GM21786 (cell line): ENCODE results near the gene STK36.

ENCODE experiments used
- ATAC-seq: cut with Tn5 transposase; IDR thresholded peaks from one replicate; pipeline ENCODE4 v1.9.1; 2021; ENCODE audit not compliant: unreplicated experiment

The STK36 gene

DNA sequence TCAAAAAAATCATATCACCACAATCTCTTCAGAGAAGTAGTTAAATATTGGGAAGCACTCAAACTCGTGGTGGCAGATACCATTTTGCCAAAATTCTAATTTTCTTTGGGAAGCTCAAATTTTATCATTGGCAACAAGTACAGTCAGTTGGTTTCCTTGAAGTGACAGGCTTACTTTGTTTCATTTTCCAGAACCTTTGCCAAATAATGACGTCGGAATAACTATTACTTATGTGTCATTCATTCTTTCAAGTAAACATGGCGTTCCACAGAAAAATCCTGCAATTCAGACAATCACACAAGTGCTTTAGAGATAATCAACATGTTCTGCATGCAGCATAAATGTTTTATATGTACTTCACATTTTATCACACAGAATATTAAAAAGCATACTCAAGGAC lies 44.2 kb downstream of the STK36 start:
- no peak for ATAC-seq

DNA sequence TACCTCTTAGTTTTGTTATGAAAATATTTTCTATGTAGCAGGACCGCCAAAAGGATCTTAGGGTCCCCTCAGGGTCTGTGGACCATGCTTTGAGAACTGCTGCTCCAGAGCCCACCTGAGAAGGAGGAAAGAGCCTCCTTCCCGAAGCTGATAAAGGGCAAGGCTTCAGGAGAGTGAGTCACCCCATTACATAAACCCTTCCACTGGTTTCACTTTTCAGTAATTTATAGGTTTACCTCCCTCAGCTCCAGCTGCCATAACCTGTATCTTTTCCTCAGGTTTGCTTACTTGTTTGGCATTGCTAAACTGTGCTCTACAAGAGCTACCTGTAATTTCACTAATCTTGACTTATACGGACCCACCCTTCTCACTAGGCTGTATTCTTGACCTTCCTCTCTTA lies 45.4 kb downstream of the STK36 start:
- ATAC-seq = no peak

DNA sequence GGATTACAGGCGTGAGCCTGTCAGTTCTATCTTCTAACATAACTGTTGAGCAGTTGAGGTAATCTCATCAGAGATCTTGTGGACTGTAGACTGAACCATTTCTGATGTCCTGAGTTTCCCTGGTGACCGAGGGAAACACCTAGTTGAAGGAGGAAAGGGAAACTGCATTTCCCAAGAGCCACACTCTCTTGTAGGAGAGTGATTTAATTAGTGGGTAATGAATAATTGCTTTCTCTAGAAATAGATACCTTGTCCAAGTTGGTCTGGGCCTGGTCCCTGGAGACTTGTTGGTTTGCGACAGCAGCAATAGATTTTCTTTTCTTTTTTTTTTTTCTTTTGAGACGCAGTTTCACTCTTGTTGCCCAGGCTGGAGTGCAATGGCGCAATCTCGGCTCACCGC lies 46.2 kb downstream of the STK36 start:
- ATAC-seq = no peak

DNA sequence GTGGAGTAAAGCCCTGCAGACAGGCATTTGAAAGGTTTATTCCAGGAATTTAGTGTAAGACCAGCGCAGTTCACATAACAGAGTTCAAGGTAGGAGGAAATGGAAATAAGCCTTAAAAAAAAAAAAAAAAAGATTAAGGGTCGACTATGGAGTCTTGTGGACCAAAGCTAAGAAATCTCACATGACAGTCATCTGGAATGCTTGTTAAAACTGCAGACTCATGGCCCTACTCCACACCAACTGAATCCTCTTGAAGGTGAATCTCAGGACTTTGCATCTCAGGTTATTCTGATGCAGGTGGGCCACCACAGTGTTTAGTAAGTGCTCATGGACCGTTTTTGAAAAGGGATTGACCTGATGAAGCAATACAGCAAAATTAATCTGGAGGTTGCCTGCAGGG lies 47.6 kb downstream of the STK36 start:
- no peak for ATAC-seq

DNA sequence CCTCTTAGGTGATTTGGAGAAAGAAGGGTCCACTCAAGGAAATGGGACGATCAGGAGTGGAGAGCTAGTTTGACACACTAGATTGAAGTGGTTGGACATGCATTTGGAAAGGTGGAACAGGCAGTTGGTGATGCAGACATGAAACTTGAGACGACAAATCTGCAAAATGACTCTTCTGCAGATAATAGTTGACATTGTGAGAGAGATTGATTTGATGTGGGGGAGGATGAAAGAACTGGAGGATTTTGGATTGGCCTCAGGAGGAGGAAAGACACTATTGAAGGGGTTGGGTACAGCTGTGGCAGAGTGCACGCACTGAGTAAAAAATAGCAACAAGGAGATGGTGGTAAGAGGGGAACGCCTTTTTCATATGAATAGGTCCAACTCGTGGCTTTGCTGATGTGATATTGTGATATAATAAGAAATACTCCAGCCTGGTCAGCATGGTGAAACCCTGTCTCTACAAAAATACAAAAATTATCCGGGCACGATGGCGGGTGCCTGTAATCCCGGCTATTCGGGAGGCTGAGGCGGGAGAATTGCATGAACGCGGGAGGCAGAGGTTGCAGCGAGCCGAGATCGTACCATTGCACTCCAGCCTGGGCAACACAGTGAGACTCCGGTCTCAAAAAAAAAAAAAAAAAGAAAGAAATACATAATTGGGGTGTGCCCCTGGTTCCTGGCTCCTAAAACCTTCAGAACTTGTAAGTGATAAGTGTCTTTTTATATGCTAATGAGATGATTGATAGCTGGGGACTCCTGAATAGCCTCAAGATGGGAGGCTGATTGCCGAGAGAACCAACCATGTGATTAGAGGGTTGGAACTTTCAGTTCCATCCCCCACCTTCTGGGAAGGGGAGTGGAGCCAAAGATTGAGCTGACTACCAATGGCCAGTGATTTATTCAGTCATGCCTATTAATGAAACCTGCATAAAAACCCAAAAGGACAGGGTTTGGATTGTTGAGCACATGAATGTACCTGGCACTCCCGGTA lies 48.5 kb downstream of the STK36 start:
- no peak for ATAC-seq

DNA sequence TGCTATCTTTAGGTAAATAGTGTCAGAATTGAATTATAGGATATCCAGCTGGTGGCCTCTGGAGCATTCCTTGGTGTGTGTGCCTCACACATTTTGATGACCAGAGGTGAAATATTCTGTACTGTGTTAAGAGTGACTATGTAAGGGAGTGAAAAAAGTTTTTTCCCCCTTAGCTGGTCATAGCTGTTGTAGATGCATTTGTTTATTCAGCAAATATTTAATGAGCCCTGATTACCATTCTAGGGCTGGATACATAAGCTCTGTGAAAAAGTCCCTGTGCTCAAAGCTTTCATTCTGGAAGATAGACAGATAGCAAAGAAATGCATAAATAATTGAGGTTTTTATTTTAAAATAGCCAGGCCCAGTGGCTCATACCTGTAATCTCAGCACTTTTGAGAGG lies 49.6 kb downstream of the STK36 start:
- no peak for ATAC-seq

DNA sequence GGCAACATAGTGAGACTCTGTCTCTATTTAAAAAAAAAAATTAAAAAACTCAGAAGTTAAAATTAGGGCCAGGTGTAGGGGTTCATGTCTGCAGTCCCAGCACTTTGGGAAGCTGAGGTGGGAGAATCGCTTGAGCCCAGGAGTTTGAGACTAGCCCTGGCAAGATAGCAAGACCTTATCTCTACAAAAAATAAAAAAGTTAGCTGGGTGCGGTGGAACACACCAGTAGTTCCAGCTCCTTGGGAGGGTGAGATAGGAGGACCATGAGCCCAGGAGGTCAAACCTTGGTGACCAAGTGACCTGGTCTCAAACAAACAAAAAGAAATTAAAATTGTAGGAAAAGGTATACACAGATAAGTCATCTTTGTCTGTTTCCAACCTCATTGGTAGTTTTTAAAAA lies 50.0 kb downstream of the STK36 start:
- ATAC-seq = no peak

DNA sequence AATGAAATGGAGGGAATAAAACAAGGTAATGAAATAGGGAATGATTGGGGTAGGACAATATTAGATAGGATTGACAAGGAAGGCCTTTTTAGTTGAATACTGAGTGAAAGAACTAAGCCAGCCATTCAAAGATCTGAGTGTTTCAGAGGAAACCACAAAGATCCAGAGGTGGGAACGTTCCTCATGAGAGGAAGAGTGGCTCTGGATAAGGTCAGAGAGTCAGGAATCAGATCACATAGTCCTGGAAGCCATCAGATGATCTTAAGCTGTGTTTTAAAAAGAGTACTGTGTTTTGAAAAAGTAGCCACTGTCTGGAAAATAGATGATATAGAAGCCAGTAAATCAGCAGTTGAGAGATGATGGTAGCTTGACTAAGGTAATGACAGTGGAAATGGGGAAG lies 50.5 kb downstream of the STK36 start:
- no peak for ATAC-seq

DNA sequence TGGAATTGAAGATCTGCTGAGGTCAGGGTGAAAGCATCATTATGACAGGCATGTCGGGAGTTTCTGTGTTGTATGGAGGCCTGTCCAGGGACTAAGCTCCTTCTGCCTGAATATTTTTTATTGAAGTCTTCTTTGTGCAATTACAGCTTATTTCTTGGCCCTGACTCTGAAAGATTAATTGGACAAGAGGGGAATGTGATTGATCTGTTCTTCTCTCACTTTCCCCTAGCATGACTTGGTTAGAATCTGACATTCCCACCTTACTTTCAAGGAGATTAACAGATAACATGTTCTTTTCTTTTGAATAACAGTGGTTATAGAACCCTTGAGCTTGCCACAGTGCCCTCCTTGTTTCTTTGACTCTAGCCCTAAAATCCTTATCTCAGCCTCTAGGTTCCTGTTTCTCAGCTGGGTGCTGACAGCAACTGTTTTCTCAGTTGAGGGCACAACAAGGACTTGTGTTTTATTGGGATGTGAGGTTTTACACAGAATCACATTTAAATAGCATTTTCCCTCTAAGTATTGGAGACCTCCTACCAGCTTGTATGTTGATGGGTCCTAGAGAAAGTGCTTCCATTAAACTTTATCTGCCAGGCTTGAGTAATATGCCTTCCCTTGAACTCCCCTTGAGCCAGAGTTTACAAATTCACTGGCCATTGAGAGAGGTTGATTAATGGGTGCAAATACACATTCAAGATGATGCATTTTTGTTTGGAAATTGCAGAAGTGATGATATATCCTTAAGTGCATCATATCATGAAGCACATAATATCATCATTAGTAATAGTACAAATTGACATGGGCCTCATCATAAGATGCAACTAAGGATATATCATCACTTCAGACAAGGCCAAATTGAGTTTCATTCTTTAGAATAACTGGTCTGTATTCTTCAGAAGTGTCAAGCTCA lies 51.2 kb downstream of the STK36 start:
- no peak for ATAC-seq

DNA sequence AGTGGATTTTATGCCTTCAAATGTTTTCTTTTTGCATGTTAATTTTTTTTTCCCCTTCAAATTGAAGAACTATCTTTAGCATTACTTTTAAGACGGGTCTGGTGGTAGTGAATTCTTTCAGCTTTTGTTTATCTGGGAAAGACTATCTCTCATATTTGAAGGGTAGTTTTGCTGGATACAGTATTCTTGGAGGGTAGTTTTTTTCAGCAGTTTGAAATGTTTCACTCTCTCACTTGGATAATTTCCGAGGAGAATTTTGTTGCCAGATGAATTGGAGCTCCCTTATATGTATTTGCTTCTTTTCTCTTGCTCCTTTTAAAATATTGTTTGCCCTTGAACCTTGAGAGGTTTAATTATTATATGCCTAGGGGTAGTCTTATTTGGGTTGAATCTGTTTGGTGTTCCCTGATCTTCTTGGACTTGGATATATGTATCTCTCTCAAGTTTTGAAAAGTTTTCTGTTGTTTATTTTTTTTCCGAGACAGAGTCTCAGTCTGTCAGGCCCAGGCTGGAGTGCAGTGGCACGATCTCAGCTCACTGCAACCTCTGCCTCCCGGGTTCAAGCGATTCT lies 54.2 kb downstream of the STK36 start:
- no peak for ATAC-seq

DNA sequence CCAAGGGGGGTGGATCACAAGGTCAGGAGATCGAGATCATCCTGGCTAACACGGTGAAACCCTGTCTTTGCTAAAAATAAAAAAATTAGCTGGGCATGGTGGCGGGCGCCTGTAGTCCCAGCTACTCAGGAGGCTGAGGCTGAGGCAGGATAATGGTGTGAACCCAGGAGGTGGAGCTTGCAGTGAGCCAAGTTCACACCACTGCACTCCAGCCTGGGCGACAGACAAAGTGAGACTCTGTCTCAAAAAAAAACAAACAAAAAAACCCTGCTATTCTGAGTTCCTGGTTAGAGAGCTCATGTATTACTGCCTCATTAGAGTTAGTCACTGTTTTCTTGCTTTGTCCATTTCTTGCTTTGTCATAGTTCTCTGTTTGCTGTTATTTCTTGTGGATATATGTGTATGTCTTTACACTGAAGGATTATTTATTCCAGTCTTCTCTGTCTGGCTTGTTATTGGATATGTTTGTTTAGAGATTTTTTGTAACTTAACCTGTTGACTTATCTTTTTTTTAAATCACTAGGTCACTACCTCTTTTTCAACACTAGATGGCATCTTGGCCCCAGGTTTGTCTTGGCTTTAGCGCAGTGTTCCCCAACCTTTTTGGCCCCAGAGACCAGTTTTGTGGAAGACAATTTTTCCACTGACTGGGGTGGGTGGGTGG lies 55.7 kb downstream of the STK36 start:
- no peak for ATAC-seq

DNA sequence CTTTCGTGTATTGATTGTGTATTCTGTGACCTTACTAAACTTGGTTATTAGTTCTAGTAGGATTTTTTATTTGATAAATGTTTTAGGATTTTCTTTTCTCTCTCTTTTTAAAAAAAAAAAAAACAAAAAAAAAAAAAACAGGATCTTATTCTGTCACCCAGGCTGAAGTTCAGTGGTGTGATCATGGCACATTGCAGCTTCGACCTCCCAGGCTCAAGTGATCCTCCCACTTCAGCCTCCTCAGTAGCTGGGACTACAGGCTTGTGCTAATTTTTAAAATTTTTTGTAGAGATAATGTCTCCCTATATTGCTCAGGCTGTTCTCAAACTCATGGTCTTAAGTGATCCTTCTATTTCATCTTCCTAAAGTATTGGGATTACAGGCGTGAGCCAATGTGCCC lies 57.8 kb downstream of the STK36 start:
- no peak for ATAC-seq

DNA sequence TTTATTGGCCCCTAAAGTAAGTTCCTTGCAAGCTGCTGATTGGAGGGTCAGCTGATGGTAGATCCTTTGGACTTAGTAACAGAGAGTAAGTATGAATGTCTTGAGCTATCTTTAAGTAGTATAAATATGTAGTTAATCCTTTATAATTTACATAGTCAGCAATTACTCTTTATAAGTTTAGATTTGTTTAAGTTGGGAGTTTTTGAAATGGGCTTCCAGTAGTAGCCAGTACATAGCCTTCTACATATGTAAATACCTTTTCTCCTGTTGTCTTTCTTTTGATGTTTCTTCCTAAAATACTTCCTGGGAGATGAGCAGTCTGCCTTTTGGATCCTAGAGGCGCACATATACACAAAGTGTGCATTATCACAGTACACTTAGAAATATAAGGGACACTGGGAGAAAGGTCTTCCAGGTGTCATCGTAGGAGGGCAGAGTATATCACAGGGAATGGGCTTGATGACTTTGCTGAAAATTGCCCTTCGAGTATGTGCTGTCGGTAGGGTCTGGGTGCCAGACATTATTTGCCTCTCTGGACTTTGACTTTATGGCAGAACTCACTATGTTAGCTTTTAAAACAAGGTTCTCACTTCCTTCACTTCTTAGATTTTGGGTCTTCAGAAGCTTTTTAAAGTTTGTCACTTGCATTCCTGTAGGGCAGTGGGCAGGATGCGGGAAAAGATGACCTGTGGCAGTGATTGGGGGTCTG lies 60.3 kb downstream of the STK36 start:
- no peak for ATAC-seq

DNA sequence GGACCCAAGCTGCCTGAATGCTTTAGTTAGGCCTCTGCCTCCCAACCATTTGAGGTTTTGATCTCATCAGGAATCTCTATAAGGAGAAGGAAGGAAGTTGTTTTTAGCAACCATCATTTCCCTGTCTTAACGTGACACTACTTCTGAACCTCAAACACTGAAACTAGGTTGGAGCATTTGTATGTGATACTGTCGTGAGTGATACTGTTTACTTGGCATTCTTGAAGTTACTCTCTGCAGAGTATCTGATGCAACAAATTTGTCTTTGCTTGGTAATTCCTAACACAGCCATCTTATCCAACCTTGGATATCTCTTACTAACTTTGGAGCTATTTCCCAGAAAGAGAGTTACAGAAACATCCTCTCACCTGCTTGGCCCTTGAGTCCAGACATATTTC lies 60.9 kb downstream of the STK36 start:
- ATAC-seq = no peak

DNA sequence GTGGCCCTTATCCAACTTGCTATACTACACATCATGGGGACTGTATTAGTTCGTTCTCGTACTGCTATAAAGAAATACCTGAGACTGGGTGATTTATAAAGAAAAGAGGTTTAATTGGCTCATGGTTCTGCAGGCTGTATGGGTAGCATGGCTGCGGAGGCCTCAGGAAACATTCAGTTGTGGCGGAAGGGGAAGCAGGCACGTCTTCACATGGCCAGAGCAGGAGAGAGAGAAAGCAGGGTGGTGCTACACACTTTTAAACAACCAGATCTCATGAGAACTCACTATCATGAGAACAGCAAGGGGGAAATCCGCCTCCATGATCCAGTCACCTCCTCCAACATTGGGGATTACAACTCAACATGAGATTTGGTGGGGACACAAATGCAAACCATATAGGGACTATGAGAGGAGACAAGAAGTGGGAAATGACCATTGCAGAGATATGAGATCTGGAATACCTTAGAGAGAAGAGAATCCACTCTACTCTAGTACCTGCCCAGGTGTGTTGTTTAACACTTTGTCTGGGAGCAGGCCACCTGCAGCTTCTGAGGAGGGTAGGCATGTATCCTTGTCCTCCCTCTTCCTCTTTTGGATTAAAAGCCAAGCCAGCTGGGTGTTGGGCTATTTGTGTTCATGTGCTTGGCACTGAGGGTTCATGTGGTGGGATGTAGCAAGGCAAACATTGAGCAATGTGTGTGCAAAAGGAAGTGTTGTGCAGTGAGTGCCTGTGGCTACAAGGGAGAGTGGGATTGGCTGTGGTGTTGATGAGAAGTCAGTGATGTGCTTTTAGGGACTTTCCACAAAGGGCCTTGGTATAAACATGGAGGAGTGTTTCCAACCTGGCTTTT lies 61.5 kb downstream of the STK36 start:
- ATAC-seq = no peak

DNA sequence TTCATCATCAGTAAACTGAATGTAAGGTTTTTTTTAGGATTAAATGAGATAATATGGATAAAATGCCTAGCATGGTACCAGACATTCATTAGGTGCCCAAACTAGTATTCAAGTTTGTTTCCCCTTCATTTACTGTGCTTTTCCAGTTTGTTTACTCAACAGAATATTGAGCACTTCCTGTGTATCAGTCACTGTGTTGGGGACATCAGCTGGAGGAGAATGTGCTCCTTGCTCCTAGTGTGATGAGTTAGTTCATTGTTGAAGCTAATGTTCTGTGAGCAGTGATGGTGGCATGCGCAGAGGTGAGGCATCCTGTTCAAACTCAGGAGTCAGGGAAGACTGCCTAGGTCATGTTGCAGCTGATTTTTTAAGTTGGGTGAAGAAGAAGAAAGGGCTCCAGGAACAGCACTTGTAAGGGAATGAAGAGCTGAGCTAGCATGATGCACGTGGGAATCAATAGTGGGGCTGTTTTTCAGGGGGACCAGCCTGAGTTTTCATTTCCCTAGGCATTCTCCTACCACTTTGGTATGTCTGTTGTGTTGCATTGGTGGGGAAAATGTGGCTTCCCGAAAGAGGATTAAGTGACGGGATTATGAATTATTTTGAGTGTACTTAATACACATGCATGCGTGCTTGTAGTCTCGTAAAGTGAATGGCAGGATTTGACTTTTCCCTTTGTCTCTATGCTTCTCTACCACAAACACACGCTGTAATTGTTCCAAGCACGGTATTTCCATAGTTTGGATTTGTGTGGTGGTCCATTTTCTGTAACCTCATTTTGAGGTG lies 62.5 kb downstream of the STK36 start:
- no peak for ATAC-seq

DNA sequence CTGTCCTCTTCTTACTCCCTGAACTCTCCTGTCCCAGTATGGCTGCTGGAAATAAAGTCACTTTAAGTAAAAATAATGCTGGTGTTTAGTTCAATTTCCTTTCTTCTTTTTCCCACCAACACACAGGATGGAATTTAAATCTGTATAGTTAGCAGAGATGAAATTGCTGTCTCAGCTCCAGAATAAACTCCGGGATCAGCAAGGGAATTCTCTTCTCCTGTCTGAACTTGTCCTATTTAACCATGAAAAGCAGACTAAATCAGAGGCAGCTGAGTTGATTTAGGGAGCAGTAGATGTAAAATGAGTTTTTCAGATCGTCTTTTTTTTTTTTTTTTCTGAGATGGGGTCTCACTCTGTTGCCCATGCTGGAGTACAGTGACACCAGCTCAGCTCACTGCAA lies 64.6 kb downstream of the STK36 start:
- no peak for ATAC-seq

DNA sequence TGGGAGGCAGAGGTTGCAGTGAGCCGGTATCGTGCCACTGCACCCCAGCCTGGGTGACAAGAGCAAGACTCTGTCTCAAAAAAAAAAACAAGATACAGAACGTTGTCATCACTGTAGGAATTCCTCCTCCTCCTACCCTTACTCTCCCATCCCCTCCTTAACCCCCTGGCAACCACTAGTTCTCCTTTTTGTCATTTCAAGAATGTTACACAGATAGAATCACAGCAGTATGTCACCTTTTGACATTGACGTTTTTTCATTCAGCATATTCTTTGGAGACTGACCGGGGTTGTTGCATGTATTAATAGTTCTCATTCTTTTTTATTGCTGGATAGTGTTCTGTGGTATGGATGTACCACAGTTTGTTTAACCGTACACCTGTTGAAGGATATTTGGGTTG lies 71.2 kb downstream of the STK36 start:
- ATAC-seq = no peak

DNA sequence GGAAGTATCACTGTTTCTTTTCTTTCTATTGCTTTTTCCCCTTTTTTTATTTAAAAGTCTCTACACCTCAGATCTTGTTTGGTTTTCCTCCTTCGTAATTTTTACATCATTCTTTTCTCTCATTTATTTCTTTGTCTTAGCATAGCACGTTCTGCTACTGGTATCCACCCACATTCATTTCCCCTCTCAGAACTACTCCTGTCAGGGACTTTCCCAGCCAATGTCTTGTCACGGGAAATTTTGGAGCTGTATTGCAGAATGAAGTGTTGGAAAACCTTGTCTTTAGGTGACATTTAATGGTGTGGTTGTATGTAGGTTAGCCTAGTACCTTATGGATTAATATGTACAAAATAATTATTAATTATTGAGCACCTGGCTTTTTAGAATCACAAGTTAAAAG lies 72.7 kb downstream of the STK36 start:
- ATAC-seq = peak; percentile 55
